Measurements from ENCODE around the gene ARHGEF16. TPM values are rescaled to one million over a fixed set of nuclear protein-coding genes. Genes with fewer than 3 reads are reported as not detected.

ARHGEF16 gene
- total and polyA plus RNA-seq, 7 donors = 0.41 to 51.8 (median 2.2) TPM

- DNase-seq = no peak
- Histone ChIP-seq H3K36me3 (no peaks in the 10 kb centered on the region), H3K4me3 (no peak overlapping the region), H3K9me3 (no peaks in the 10 kb centered on the region), H3K27me3 (peaks cover 0 to 27% (median 0%) of the 10 kb centered on the region in 3 donors), H3K4me1 (peaks cover 0 to 9% (median 3%) of the 10 kb centered on the region in 4 donors), H3K27ac (no peak overlapping the region)
- intact Hi-C loops (cut with DNase I) = no loop called here
- TF ChIP-seq POLR2A (IDR thresholded peaks at IDR 0.05) (no peak), CTCF (IDR thresholded peaks at IDR 0.05) (no peak), POLR2AphosphoS5 (IDR thresholded peaks at IDR 0.05) (no peak), EP300 (IDR thresholded peaks at IDR 0.05) (no peak)
- whole genome bisulfite sequencing, 2 donors = 91 to 92% methylated on average over 14 of the region's 14 CpGs
These were observed 21.5 kb downstream of the ARHGEF16 start for GRCh38 chr1:3475839-3476573.

GRCh38 chr1:3476666-3477065 lies 22.2 kb downstream of the ARHGEF16 start:
- no peak for TF ChIP-seq CTCF (IDR thresholded peaks at IDR 0.05)
- TF ChIP-seq EP300 (IDR thresholded peaks at IDR 0.05) = no peak
- TF ChIP-seq POLR2AphosphoS5 (IDR thresholded peaks at IDR 0.05) = no peak
- no peak for TF ChIP-seq POLR2A (IDR thresholded peaks at IDR 0.05)
- peaks cover 0 to 25% (median 0%) of the 10 kb centered on the region in 3 donors for H3K27me3 ChIP-seq
- no peaks in the 10 kb centered on the region for H3K9me3 ChIP-seq
- H3K36me3 ChIP-seq = no peaks in the 10 kb centered on the region
- no peak overlapping the region for H3K4me3 ChIP-seq
- 91 to 92% methylated on average over 16 of the region's 16 CpGs for WGBS, 2 donors
- H3K27ac ChIP-seq = no peak overlapping the region
- intact Hi-C loops (cut with DNase I) = no loop called here
- H3K4me1 ChIP-seq = peaks cover 0 to 3% (median under 1%) of the 10 kb centered on the region in 4 donors
- DNase-seq = no peak

- Histone ChIP-seq H3K36me3 (no peaks in the 10 kb centered on the region), H3K4me1 (no peaks in the 10 kb centered on the region), H3K4me3 (no peak overlapping the region), H3K27me3 (peaks cover 0 to 27% (median 0%) of the 10 kb centered on the region in 3 donors), H3K27ac (no peak overlapping the region), H3K9me3 (no peaks in the 10 kb centered on the region)
- DNase-seq = no peak
- intact Hi-C loops (cut with DNase I) = no loop called here
- 72 to 79% methylated on average over 28 of the region's 28 CpGs for WGBS, 2 donors
- TF ChIP-seq CTCF (IDR thresholded peaks at IDR 0.05) (no peak), POLR2A (IDR thresholded peaks at IDR 0.05) (no peak), POLR2AphosphoS5 (IDR thresholded peaks at IDR 0.05) (no peak), EP300 (IDR thresholded peaks at IDR 0.05) (no peak)
These were observed 23.0 kb downstream of the ARHGEF16 start for GRCh38 chr1:3477241-3477995.

- WGBS, 2 donors = 74 to 82% methylated on average over 24 of the region's 24 CpGs
- Histone ChIP-seq H3K4me3 (no peak overlapping the region), H3K9me3 (no peaks in the 10 kb centered on the region), H3K4me1 (no peaks in the 10 kb centered on the region), H3K27ac (no peak overlapping the region), H3K36me3 (no peaks in the 10 kb centered on the region), H3K27me3 (peaks cover 0 to 34% (median 7%) of the 10 kb centered on the region in 3 donors)
- no peak for DNase-seq
- intact Hi-C loops (cut with DNase I) = no loop called here
- no peak for TF ChIP-seq EP300 (IDR thresholded peaks at IDR 0.05)
- no peak for TF ChIP-seq CTCF (IDR thresholded peaks at IDR 0.05)
- TF ChIP-seq POLR2AphosphoS5 (IDR thresholded peaks at IDR 0.05) = no peak
- no peak for TF ChIP-seq POLR2A (IDR thresholded peaks at IDR 0.05)
These were observed 23.7 kb downstream of the ARHGEF16 start for GRCh38 chr1:3478187-3478586.
